ENCODE measurements around the gene PAQR4.

Gene PAQR4

DNA sequence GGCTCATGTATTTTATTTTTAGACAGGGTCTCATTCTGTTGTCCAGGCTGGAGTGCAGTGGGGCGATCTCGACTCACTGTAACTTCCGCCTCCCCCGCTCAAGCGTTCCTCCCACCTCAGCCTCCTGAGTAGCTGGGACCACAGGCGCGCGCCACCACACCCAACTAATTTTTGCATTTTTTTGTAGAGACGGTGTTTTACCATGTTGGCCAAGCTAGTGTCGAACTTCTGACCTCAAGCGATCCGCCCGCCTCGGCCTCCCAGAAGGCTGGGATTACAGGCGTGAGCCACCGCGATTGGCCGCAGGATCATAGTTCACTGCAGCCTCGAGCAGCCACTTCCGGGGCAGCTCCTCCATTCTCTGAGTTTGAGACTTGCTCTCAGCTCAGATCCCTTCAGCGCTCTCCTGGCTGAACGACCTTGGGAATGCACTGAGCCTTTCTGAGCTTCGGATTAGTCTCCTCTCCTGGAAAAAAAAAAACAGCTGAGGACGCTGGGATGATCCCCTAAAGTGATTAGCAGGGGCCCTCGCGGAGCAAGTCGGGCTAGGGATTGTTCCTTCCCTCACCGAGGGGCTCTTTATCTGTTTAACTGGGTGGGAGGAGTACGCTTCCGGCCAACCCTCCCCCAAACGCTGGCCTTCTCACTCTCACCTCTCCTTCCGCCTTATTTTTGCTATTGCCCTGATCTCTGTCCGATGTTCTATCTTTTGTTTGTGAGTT, 12.2 kb downstream of the PAQR4 start:
- DNase-seq, result no peak

DNA sequence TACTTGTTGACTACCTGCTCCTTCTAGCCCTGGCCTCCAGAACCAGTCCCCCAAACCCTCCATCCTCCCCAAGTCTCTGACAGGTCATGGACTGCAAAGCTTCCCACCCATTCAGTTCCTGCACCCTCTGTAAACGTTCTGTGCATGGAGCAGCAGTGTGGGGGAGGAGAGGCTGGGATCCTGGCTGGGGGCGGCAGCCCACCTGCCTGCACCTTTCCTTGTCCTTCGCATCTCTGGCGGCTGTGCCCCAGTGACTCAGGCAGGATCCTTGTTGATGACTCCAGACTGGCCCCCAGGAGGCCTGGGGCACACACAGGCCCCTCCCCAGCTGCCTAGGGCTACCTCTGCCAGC, 12.7 kb downstream of the PAQR4 start:
- DNase-seq, result no peak

DNA sequence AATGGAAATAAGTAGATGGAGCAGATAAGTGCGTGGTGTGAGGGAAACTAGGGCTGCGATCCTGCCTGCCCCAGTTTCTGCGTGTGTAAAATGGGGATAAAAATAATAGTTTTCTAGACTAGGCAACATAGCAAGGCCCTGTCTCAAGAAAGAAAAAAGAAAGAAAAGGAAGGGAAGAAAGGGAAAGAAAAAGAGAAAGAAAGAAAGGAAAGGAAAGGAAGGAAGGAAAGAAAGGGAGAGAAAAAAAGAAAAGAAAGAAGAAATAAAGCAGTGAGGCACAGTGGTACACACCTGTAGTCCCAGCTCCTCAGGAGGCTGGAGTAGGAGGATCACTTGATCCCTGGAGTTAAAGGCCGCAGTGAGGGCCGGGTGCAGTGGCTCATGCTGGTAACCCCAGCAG, 13.3 kb downstream of the PAQR4 start:
- no peak for DNase-seq

DNA sequence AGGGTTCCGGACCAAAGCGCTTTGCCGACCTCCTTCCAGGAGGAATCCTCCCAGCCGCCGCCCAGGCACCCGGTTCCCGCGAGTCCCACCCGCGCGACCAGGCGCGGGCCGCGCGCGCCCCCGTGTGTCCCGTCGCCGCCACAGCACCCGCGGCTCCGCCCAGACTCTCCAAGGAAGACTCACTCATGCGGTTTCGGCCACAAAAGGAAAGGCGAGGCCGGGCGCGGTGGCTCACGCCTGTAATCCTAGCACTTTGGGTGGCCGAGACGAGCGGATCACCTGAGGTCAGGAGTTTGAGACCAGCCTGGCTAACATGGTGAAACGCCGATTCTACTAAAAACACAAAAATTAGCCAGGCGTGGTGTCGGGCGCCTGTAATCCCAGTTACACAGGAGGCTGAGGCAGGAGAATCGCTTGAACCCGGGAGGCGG, 14.6 kb downstream of the PAQR4 start:
- DNase-seq, result peak; percentile 76

DNA sequence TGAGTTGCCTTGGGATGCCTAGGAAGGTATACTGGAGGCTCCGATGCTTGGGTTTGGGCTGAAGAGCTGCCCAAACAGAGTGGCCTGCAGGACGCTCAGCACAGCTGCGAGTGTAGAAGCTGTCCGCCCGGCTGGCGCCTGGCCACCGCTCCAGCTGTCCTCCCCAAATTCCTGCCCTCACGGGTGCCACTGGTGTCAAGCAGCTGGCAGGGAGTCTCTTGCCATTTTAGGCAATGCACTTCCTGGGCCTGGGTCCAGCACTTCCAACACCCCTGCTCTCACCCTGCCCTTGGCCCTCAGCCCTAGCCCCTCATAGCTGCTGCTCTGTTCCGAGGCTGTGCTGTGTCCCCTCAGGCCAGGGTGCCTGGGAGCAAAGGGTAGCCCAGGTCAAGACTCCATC, 16.3 kb downstream of the PAQR4 start:
- DNase-seq, result no peak

DNA sequence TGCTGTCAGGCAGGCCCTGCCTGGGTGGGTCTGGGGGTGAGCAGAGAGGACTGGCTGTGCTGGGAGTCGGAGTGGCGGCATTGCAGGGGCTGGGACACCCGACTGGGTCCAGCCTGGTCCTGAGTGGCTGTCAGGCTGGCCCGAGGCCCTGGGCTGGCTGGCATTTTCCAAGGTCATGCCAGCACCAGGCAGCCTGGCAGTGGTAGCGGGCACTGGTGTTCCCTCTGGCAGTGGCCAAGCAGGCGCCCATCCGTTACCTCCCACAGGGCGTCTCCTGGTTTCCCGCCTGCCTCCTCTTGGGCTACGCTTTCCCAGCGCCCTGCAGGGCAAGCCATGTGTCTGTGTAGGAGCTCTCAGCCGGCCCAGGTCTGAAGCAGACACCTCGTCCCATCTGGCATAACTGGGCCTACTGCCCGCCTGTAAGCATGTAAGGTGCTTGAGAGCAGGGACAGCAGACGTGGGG, 16.8 kb downstream of the PAQR4 start:
- no peak for DNase-seq

DNA sequence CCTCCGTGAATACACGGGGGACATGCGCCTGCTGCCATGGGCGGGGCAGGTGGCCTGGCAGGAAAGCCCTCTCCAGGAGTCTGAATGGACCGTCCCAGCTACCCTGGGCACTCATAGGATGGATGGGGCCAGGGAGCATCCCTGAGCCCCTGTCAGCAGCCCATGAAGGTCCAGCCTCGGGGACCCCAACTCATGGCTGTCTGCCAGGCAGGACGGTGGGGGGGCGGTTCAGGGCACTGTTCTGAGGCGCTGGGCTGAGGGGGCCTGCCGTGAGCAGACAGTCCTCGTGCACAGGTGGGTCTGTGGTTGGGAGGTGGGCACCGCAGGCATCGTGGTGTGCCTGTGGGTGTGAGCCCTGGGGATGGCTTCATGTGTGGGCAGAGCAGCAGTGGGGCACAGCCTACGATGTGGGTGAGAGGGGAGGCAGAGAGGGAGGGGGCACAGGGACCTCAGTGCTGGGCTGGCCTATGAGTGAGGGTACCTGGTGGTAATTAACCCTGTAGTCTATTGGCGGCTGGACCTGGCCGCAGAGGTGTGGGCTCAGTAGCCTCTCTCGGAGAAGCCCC, 17.6 kb downstream of the PAQR4 start:
- no peak for DNase-seq

DNA sequence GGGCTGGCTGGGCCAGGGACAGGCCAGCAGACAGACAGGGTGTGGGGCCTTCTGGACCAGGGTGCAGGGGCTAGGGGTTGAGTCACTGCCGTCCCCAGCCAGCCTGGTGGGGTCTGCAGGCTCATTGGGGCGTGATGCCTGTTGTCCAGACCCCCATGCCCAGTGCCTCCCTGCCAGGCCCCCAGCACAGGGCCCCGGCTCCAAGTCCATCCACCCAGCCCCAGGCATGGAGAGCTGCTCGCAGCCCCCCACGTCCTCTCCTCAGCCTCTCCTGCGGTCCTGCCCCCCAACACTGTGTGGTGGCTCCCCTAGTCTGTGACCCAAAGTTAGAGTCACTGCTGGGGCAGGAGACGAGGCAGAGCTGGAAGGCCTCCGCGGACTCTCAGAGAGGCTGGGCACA, 18.1 kb downstream of the PAQR4 start:
- DNase-seq, result no peak

DNA sequence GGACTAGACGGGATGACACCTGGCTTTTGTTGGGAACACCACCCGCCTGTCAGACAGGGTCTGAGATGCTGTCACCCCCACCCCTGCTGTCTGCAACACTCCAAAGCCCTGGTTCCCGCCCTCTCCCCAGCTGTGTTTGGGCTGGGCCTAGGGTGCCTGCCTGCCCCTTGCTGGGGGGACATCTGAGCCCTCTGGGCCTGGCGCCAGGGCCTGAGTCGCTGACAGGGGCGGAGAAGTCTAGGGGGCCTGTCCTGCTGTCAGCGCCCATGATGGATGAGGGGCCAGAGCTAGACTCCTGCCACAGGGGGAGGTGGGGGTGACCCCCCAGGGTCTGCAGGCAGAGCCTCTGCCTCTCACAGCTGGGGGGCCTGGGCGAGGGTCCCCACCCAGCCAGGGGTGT, 18.7 kb downstream of the PAQR4 start:
- DNase-seq, result no peak

DNA sequence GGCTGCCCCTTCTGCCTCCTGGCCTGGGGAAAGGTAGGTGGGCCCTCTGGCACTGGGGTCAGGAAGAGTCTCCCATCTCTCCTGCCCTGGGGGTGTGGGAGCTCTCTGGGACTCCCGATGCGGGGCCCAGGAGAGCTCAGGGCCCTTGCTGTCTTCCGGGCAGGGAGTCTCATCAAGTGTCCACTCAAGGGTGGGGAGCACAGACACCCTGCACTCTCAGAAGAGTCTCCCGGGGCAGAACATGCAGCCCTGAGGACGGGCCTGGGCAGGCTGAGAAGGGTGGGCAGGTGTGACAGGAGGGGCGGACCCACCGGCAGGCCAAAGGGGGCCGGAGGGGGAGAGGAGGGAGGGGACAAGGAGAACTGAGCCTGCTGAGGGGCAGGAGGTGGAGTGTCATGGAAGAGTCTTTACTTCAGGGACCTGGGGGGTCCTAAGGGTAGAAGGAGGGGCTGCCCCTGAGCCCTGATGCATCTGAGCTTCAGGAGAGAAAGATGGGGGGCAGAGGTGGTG, 19.5 kb downstream of the PAQR4 start:
- DNase-seq, result no peak

DNA sequence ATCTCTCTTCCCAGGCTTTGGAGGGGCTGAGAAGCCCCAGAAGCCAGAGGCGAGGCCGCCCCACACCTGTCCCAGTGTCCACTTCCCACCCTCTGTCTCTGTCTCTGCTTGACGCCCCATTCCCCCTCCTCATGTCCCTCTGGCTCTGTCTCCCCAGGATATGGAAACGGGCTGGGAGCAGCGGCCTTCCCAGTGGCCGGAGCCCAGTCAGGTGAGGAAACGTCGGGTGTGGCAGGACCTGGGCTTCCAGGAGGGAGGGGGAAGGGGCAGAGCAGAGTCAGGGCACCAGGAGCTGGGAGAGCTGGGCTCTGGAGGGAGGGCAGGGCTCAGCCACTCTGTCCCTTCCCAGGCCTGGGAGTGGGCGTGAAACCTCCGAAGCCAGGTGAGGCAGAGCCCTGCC, 21.7 kb downstream of the PAQR4 start:
- no peak for DNase-seq

DNA sequence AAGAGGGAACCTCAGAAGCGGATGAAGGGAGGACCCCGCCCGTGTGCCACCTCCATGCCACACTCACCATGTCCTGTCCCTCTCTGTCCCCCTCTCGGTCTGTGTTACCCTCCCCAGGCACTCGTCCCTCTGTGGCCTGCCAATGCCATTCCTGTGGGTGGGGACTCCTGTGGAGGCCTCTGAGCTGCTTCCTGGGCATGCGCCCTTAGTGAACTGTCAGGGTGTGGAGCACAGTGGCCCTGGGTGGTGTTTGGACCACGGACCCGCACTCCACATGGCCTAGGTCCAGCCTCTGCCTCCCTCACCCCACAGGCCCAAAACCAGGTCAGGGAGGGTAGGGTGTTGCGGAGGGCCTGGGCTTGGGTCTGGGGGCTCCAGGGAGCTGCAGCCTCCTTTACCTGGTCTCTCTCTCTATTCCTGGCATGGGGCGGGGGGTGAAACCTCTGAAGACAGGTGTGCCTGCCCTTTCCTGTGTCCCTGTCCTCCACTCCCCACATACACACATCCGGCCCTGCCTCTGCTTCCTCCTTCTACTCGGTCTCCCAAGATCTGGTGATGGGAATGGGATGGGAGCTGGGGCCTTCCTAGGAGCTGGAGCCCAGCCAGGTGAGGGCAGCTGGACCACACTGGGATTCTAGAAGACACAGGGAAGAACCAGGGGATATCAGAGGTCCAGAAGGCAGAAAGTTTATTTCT, 22.6 kb downstream of the PAQR4 start:
- no peak for DNase-seq

DNA sequence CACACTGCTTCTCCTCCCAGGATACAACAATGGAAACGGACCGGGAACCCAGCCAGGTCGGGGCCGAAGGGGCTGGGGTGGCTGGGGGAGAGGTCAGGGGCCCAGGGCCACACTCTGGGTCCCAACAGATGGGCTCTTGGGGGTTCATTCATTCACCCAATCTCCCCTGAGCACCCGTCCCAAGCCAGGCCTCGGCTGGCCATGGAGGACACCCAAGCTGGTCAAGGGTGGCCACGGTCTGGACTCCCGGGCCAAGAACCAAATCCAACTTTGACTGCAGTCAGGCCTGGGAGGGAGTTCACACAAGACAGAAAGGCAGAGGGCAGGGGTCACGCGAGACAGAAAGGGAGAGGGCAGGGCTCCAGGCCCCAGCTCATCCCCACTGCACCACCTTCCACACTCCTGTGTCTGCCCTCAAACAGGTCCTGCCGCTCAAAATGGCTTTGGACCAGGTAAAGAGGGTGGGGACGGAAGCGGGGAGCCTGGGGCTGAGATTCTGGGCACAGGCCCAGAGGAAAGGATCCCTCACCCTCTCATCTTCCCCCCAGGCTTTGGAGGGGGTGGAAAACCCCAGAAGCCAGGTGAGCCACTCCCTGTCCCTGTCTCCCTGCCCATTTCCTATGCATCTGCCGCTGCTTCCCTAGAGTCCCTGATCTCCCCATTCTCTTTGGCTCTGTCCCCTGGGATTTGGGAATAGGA, 23.4 kb downstream of the PAQR4 start:
- DNase-seq, result no peak

DNA sequence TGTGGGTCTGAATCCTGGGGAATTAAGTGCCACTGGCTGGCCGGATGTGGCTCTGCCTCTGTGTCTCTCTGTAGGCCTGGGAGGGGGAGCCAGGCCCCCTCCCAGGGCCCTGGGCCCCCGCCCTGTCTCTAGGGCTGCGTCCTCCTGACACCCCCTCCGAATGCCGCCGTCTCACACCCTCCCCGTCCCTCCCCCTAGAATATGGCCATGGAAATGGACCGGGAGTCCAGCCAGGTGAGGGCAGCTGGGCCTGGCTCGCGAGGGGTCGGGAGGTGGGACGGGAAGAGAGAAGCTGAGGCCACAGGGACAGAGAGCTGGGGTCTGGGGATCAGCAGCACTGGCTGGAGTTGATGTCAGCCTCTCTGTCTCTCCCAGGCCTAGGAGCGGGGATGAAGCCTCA, 27.1 kb downstream of the PAQR4 start:
- DNase-seq, result no peak

DNA sequence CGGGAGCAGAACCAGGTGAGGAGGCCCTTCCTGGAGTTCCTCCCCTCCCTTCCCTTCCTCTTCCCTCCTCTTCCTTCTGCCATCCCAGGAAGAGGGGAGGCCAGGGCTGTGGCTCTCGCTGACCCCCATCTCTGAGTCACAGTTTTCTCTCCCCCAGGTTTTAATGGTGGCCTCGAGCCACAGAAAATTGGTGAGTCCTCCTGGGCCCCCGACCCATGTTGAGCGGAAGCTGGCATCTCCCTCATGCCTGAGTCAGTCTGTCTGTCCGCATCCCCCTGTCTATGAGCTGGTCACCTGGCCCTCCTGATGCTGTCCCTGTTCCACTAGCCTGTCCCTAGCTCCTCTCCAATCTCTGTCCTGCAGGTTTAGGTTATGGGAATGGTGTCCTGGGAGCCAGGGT, 30.8 kb downstream of the PAQR4 start:
- DNase-seq, result no peak

DNA sequence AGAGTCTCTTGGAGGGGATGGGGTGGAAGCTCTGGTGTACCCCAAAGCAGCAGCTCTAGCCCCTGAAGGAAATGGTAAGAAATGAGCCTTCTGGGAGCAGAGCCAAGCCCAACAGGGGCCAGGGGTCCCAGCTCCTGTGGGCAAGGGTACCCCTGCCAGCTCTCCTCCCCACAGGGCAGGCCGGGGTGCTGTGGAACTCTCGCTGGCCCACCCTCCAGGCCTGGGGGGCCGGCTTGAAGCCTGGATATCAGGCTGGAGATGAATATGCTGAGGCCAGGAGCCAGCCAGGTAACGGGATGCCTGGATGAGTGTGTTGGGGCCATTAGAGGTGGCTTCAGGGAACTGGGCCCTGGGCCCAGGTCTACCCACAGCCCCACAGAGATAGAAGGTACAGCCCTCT, 31.4 kb downstream of the PAQR4 start:
- DNase-seq, result no peak

DNA sequence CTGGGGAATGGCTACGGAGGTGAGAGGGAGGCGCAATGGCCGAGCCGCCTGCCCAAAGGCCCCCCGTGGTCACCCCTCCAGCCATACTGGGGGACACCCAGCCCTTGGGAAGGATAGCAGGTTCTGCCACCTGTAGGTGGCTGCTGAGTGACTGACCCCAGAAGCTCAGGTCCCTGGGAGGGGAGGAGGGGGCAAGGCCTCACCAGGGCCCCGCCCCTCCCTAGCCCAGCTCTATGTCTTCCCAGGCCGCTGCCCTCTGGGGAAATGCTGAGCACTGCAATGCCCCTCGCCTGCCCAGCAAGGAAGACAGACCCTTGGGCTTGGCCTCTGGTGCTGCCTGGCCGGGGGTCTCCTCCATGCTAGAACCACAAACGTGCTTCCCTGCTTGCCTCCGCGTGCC, 32.2 kb downstream of the PAQR4 start:
- DNase-seq, result no peak

DNA sequence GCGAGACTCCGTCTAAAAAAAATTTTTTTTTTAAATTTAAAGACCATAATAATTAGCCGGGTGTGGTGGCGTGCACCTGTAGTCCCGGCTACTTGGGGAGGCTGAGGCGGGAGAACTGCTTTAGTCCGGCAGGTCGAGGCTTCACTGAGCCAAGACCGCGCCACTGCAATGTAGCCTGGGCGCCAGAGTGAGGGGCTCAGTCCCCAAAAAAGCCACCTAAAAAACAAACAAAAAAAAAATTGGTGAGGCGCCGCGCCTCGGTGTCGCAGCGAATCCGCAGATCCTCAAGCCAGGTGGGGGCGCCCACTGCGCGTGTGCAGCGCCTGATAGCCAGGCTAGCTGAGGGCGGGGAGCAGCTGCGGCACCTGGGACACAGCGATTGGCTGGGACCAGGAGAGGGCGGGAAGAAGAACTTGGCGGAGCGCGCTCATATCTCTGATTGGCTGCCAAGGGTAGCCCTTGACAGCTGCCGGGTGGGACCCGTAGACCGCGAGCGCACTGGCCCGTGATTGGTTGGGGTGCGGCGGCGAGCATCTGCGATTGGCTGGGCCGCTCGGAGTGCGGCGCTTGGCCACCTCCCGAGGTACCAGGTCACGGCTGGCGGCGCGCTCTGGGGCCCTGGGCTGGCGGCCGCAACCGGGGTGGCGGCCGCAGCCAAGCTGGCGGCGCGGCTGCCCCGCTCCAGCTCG, 34.6 kb downstream of the PAQR4 start:
- DNase-seq, result peak; percentile 96

DNA sequence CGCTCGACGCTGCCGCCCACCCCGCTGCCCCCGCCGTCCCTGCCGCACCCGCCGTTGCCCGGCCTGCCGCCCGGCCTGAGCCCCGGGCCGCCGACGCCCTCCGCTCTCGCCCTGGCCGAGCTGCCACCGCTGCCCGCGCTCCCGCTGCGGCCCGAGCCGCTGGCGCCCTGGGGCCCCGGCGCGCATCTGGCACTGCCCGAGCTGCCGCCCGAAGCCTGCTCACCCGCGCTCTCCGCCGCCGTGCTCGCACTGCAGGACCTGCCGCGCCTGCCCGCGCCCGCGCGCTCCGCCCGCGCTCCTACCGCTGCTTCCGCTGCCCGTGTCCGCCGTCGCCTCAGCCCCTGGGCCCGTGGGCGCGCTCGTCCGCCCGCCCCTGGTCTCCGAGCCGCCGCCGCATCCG, 35.2 kb downstream of the PAQR4 start:
- no peak for DNase-seq

DNA sequence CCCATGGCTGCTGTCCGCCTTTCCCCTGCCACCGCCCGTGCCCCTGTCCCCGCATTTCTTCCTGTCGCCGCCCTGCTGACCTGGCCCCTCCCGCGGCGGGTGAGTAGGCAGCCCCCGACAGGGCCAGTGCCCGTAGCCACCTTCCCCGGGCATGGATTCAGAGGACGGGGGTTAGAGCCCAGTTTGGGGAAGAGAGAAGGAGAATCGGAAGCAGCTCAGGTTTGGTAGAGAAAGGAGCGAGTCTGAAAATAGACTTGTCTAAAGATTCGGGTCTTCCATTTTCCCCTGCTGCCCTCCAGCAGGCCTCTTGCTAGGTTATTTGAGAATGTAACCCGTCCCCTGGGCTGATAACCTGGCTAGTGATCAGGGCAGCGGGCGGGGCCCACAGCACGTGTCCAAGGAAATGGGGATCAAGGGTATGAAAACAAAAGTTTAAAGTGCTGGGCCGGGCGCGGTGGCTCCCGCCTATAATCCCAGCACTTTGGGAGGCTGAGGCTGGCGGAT, 35.7 kb downstream of the PAQR4 start:
- no peak for DNase-seq

DNA sequence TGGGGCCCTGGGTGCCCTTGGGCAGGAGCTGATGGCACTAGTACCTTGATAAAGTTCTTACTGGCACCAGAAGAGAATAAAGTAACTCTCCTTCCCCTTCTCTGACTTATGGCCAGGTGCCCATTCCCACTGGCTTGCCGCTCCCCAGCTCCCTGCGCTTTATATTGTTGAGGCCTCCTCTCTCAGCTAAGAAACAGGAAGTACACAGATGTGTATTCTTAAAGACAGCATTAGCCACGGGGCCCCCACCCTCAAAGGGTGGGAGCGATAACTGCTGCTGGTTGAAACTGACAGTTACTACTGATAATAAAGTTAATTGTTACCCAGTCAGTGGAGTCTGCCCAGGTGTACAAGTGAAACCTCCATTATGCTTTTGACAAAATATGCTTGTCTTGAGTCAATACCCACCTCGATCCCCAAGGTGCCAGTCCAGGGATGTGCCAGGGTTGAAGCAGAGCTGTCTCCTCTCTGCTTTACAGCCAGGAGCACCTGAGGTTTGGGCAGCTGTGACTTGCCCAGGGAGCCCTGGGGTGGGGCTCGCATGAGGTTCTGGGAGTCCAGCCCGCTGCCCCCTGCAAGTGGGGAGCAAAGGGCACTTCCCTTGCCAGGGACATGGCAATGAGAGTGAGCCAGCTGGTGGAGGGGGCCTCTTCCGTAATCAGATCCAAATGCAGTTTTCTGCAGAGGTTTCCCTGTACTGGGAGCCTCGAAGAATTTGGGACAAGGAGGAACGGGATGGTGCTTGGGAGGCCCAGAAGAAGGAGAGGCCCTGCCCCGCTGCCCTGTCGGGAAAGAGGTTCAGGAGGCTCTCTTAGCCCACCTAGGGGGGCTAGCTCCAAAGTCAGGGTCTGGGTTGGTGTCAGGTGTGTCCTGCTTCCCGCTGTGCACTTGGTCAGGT, 38.2 kb downstream of the PAQR4 start:
- DNase-seq, result no peak

Measured in CD4-positive, alpha-beta T cell treated with Interleukin-17A for 4 hours (primary cell).